ENCODE measurements around the gene TMEM88.

DNA sequence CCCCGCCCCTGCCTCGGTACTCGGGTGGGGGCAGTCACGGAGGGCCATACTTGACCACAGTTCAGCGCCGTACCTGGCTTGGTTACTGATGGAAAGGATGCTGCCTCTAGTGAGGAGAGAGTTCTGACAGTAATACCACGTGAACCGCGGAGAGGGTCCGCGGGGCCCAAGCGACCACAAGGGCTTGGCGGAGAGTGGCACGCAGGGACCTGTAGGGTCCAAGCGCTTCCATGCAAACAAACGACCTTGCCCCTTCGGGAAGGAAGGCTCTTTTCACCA lies 11.7 kb upstream of the TMEM88 start:
- TF ChIP-seq CTCF (IDR thresholded peaks at IDR 0.05) (no peak), POLR2A (IDR thresholded peaks at IDR 0.05) (peak in 1 of 2 donors; percentile 4)

Data from heart left ventricle (tissue), 13 donors.